Measurements from ENCODE around the gene SLC36A4.

DNA sequence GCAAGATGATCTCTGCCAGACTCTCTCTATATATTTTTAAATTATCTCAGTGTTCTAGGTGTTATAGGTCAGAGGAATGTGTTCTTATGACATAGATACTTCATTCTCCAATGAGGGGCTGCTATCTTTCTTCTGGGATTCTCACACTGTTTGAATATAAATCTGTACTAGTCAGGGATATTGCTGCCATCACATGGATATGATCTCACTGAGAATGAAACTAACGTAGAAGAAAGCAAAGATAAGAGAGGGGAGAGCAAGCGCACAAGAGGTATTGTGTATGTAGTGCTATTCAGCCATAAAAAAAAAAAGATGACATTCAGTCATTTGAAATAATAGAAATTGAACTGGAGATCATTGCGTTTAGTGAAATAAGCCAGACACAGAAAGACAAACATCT is 42.2 kb upstream of the SLC36A4 start:
- TF ChIP-seq, protein P1, sequence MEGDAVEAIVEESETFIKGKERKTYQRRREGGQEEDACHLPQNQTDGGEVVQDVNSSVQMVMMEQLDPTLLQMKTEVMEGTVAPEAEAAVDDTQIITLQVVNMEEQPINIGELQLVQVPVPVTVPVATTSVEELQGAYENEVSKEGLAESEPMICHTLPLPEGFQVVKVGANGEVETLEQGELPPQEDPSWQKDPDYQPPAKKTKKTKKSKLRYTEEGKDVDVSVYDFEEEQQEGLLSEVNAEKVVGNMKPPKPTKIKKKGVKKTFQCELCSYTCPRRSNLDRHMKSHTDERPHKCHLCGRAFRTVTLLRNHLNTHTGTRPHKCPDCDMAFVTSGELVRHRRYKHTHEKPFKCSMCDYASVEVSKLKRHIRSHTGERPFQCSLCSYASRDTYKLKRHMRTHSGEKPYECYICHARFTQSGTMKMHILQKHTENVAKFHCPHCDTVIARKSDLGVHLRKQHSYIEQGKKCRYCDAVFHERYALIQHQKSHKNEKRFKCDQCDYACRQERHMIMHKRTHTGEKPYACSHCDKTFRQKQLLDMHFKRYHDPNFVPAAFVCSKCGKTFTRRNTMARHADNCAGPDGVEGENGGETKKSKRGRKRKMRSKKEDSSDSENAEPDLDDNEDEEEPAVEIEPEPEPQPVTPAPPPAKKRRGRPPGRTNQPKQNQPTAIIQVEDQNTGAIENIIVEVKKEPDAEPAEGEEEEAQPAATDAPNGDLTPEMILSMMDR (IDR thresholded peaks at IDR 0.05; ENCODE audit: low read depth, low read length), result no peak
- TF ChIP-seq, protein P2, sequence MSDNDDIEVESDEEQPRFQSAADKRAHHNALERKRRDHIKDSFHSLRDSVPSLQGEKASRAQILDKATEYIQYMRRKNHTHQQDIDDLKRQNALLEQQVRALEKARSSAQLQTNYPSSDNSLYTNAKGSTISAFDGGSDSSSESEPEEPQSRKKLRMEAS (IDR thresholded peaks at IDR 0.05; ENCODE audit: low read depth, low read length), result no peak

Data from NB4 (cell line).